Esophagus mucosa (tissue), 1 donor: ENCODE measurements around the gene VWA5B1. TPM values are rescaled to one million over a fixed set of nuclear protein-coding genes. Genes with fewer than 3 reads are reported as not detected.
"Not testable (repeated sequence)": the region's sequence is repeated elsewhere in the genome, so short reads cannot be mapped to it uniquely, and the experiment has no call there.

Experiments used
- ATAC-seq: fragments of 200-7000 bp; cut with Tn5 transposase; one replicate; pipeline ENCODE4 v1.9.1; 2020
- total RNA-seq: library from RNA; stranded (reverse); gene quantifications from one replicate; pipeline ENCODE4 v1.2.4, GENCODE V29; 2023
- donor health status: DM: yes; HTN: yes; CAD: no.

Gene VWA5B1
- total RNA-seq, 1 donor from 2014 or later: not detected

GRCh38 chr1:20281801-20282200 is 8.9 kb upstream of the VWA5B1 start:
- no peak for ATAC-seq

GRCh38 chr1:20282533-20282932 is 8.1 kb upstream of the VWA5B1 start:
- no peak for ATAC-seq

GRCh38 chr1:20284046-20284445 is 6.6 kb upstream of the VWA5B1 start:
- ATAC-seq: no peak

GRCh38 chr1:20284625-20285024 is 6.0 kb upstream of the VWA5B1 start:
- no peak for ATAC-seq

- no peak for ATAC-seq
Observed at GRCh38 chr1:20285510-20285909, 5.2 kb upstream of the VWA5B1 start.

GRCh38 chr1:20287696-20288095 is 3.0 kb upstream of the VWA5B1 start:
- ATAC-seq: not testable (repeated sequence)

GRCh38 chr1:20291645-20292084 is 990 bp downstream of the VWA5B1 start:
- ATAC-seq: no peak

GRCh38 chr1:20298626-20299025 is 8.0 kb downstream of the VWA5B1 start:
- ATAC-seq: no peak

- no peak for ATAC-seq
Observed at GRCh38 chr1:20301463-20302107, 10.9 kb downstream of the VWA5B1 start.

- ATAC-seq: no peak
Observed at GRCh38 chr1:20302108-20302471, 11.4 kb downstream of the VWA5B1 start.

GRCh38 chr1:20307026-20307425 is 16.4 kb downstream of the VWA5B1 start:
- no peak for ATAC-seq

GRCh38 chr1:20308569-20308968 is 17.9 kb downstream of the VWA5B1 start:
- no peak for ATAC-seq

- no peak for ATAC-seq
Observed at GRCh38 chr1:20311289-20311688, 20.6 kb downstream of the VWA5B1 start.

GRCh38 chr1:20312310-20312709 is 21.6 kb downstream of the VWA5B1 start:
- ATAC-seq: no peak

- ATAC-seq: no peak
Observed at GRCh38 chr1:20312818-20313217, 22.1 kb downstream of the VWA5B1 start.

- no peak for ATAC-seq
Observed at GRCh38 chr1:20317471-20317870, 26.8 kb downstream of the VWA5B1 start.

- ATAC-seq: no peak
Observed at GRCh38 chr1:20318521-20318920, 27.8 kb downstream of the VWA5B1 start.

- no peak for ATAC-seq
Observed at GRCh38 chr1:20318971-20319370, 28.3 kb downstream of the VWA5B1 start.

- no peak for ATAC-seq
Observed at GRCh38 chr1:20319456-20320220, 29.0 kb downstream of the VWA5B1 start.

GRCh38 chr1:20320704-20321103 is 30.0 kb downstream of the VWA5B1 start:
- no peak for ATAC-seq

- ATAC-seq: no peak
Observed at GRCh38 chr1:20321573-20321972, 30.9 kb downstream of the VWA5B1 start.

GRCh38 chr1:20322081-20322824 is 31.6 kb downstream of the VWA5B1 start:
- no peak for ATAC-seq

GRCh38 chr1:20322825-20323612 is 32.3 kb downstream of the VWA5B1 start:
- ATAC-seq: no peak
